Panc1 (cell line): ENCODE results near the gene SFPQ. TPM values are rescaled to one million over a fixed set of nuclear protein-coding genes. Genes with fewer than 3 reads are reported as not detected.
"Not testable (repeated sequence)": the region's sequence is repeated elsewhere in the genome, so short reads cannot be mapped to it uniquely, and the experiment has no call there.

Experiments used
- ATAC-seq: fragments of 200-7000 bp; cut with Tn5 transposase; 2 replicates; pipeline ENCODE4 v1.9.1; 2020; ENCODE audit warnings: mild to moderate bottlenecking, moderate library complexity
- Bru-seq: library from RNA; stranded (reverse); fragments of 400-500 nt; gene quantifications from one replicate; lab custom pipeline; 2021; lab: Mats Ljungman, UMichigan
- BruChase-seq, 2 experiments: library from RNA; stranded (reverse); fragments of 400-500 nt; gene quantifications; one replicate each; lab custom pipeline; 2021; lab: Mats Ljungman, UMichigan
- BruUV-seq: library from RNA; stranded (reverse); fragments of 400-500 nt; replicated peaks from 2 replicates; lab custom pipeline; 2021; lab: Mats Ljungman, UMichigan
- CTCF ChIA-PET: fragments of 300-600 bp; sonication (Branson Sonifier 250); formaldehyde crosslinking; loops from one replicate; lab custom pipeline; 2022; ENCODE audit warnings: antibody characterized with exemption; lab: Charles Lee
- POLR2A ChIA-PET: fragments of 300-600 bp; sonication (Branson Sonifier 250); formaldehyde crosslinking; loops from one replicate; lab custom pipeline; 2022; ENCODE audit warnings: antibody characterized with exemption; lab: Charles Lee
- DNase-seq: peaks from one replicate; pipeline ENCODE4 v3.0.0-alpha.2; 2010; ENCODE audit warnings: low read depth, low spot score
- H3K27ac ChIP-seq: 2 replicates; pipeline ENCODE4 v1.5.1; 2011; ENCODE audit warnings: mild to moderate bottlenecking, low read length, inconsistent platforms
- H3K27me3 ChIP-seq: fragments of 200-500 bp; sonication (Bioruptor generic); 2 replicates; pipeline ENCODE4 v1.6.0; 2014; ENCODE audit warnings: low read length, inconsistent platforms; ENCODE audit not compliant: control insufficient read depth, insufficient read depth
- H3K36me3 ChIP-seq: fragments of 200-500 bp; sonication (Bioruptor generic); 2 replicates; pipeline ENCODE4 v1.5.1; 2014; ENCODE audit warnings: inconsistent platforms, mild to moderate bottlenecking, low read length, moderate library complexity; ENCODE audit not compliant: control insufficient read depth, insufficient read depth
- H3K4me1 ChIP-seq: 2 replicates; pipeline ENCODE4 v1.5.1; 2011; ENCODE audit warnings: inconsistent platforms, mild to moderate bottlenecking, low read length, moderate library complexity; ENCODE audit not compliant: control insufficient read depth, insufficient read depth
- H3K4me3 ChIP-seq, 2 experiments: 2 replicates each; pipeline ENCODE4 v1.5.1; 2011 to 2012; ENCODE audit warnings: low read depth in 2 of 2, low read length in 2 of 2, mild to moderate bottlenecking in 2 of 2, inconsistent platforms in 1 of 2, moderate library complexity in 1 of 2
- H3K9me3 ChIP-seq: fragments of 200-500 bp; sonication (Bioruptor generic); 2 replicates; pipeline ENCODE4 v1.5.1; 2014; ENCODE audit warnings: low read depth, mild to moderate bottlenecking, inconsistent platforms, low read length, moderate library complexity; ENCODE audit not compliant: control insufficient read depth, insufficient read depth
- CTCF ChIP-seq: fragments of 450-650 bp; IDR thresholded peaks from 2 replicates; pipeline ENCODE4 v1.5.1; 2017; ENCODE audit warnings: mild to moderate bottlenecking
- POLR2AphosphoS5 ChIP-seq: IDR thresholded peaks from 2 replicates; pipeline ENCODE4 v1.6.1; 2012; ENCODE audit warnings: mild to moderate bottlenecking, low read depth, low read length, moderate library complexity
- REST ChIP-seq, 2 experiments: IDR thresholded peaks; 2 replicates each; pipeline ENCODE4 v1.6.1; 2011 to 2012; ENCODE audit warnings: low read depth in 2 of 2, control low read depth in 1 of 2, low read length in 1 of 2, mild to moderate bottlenecking in 1 of 2, moderate library complexity in 1 of 2; ENCODE audit not compliant: insufficient read depth in 1 of 2
- SIN3A ChIP-seq: IDR thresholded peaks from 2 replicates; pipeline ENCODE4 v1.6.1; 2012; ENCODE audit warnings: low read depth, mild to moderate bottlenecking, low read length, moderate library complexity, borderline replicate concordance; ENCODE audit not compliant: insufficient read depth
- TCF7L2 ChIP-seq: IDR thresholded peaks from 2 replicates; pipeline ENCODE4 v1.6.1; 2011; ENCODE audit warnings: mild to moderate bottlenecking, low read depth, low read length, inconsistent platforms
- in situ Hi-C: cut with HindIII; loops from 2 replicates; pipeline ENCODE4 v1.10.0; 2016; ENCODE audit warnings: low sequenced_read_pairs, low pct_unique_long_range_greater_than_20kb
- intact Hi-C: fragments of 100-400 bp; cut with micrococcal nuclease; formaldehyde crosslinking; loops from one replicate; pipeline ENCODE4 v1.10.0; 2022; ENCODE audit not compliant: unreplicated experiment
- long read RNA-seq: library from polyadenylated mRNA; unstranded; transcript quantifications from one replicate; pipeline ENCODE4 v2.0.0, GENCODE V29; 2021; ENCODE audit not compliant: unreplicated experiment
- polyA plus RNA-seq: library from polyadenylated mRNA; unstranded; fragments of >200 nt; gene quantifications from one replicate; pipeline ENCODE4 v1.2.1, GENCODE V29; 2012; ENCODE audit warnings: missing spikeins; ENCODE audit not compliant: insufficient read length
- total RNA-seq: library from RNA; stranded (reverse); gene quantifications from one replicate; pipeline ENCODE4 v1.2.1, GENCODE V29; 2021; ENCODE audit not compliant: unreplicated experiment

The SFPQ gene
- total RNA-seq (266 TPM), Bru-seq, nascent RNA (percentile 100 among the genes with signal in this experiment), BruChase-seq, experiment 1, labeled RNA remaining after a 2-hour chase (percentile 100 among the genes with signal in this experiment), BruChase-seq, experiment 2, labeled RNA remaining after a 6-hour chase (percentile 100 among the genes with signal in this experiment)
- polyA plus RNA-seq, result 210 TPM
- long read RNA-seq, transcript SFPQ-201 (10 exons, 3,747 nt), result major isoform, 737 of 910 reads
- long read RNA-seq, transcript SFPQ-205 (3 exons, 2,835 nt), result minor isoform, 8 of 910 reads
- long read RNA-seq, partial matches to known transcripts, result 45 of 910 reads
- long read RNA-seq, other reads (novel, unspliced or antisense), result 117 of 910 reads

GRCh38 chr1:35192853-35193664 is at the start of gene SFPQ:
Gene SFPQ, minus strand, starts transcription at chr1:35193145. Its CDS starts 96 bp downstream, at chr1:35193049.
- ChIA-PET CTCF (no interaction called here), POLR2A (interaction anchor here (0.5 to 0.7 kb wide), 5 partner anchors 72 to 242 kb away, joined by 3 to 19 read pairs (median 7); no protein-coding TSS in a partner anchor)
- BruUV-seq, result no TSS peak
- peak; percentile 89 for ATAC-seq
- Histone ChIP-seq H3K4me3 (peak within 1 kb of the TSS; percentile 84 to 91), H3K36me3 (peaks cover 35% of the 10 kb centered on the region), H3K27ac (peak within 1 kb of the TSS; percentile 97), H3K27me3 (no peaks in the 10 kb centered on the region), H3K9me3 (no peaks in the 10 kb centered on the region), H3K4me1 (peaks cover 16% of the 10 kb centered on the region)
- intact Hi-C loops (no loop called here), in situ Hi-C loops (no loop called here)
- DNase-seq, result peak; percentile 98
- TF ChIP-seq TCF7L2 (peak; percentile 79), SIN3A (peak; percentile 57; the same call in 1 of the 2 replicates), CTCF (no peak), REST (IDR thresholded peaks at IDR 0.05; ENCODE audit: insufficient read depth in 1 of 2, low read depth in 2 of 2, low read length in 1 of 2) (no peak), POLR2AphosphoS5 (peak; percentile 100)

GRCh38 chr1:35236772-35237171 is 43.8 kb upstream of the SFPQ start:
- H3K4me1 ChIP-seq, ATAC-seq, DNase-seq, CTCF ChIA-PET, BruUV-seq, H3K27me3 ChIP-seq, H3K27ac ChIP-seq, H3K36me3 ChIP-seq, intact Hi-C loops, POLR2A ChIA-PET, H3K4me3 ChIP-seq, in situ Hi-C loops, H3K9me3 ChIP-seq: not testable (repeated sequence)
